CD4-positive, alpha-beta T cell (primary cell): ENCODE results near the gene TAS1R3. TPM values are rescaled to one million over a fixed set of nuclear protein-coding genes. Genes with fewer than 3 reads are reported as not detected.

ENCODE experiments used
- ATAC-seq: fragments of 200-7000 bp; cut with Tn5 transposase; one replicate; pipeline ENCODE4 v1.10.0; 2022; ENCODE audit warnings: mild to moderate bottlenecking; ENCODE audit not compliant: poor library complexity
- CTCF ChIA-PET: fragments of 350-600 bp; sonication (Branson Sonifier 250); formaldehyde crosslinking; loops from one replicate; lab custom pipeline; 2021; ENCODE audit warnings: antibody characterized with exemption, inconsistent platforms; lab: Charles Lee
- POLR2A ChIA-PET: fragments of 350-600 bp; sonication (Branson Sonifier 250); formaldehyde crosslinking; loops from one replicate; lab custom pipeline; 2021; ENCODE audit warnings: antibody characterized with exemption, inconsistent platforms; lab: Charles Lee
- DNase-seq, 14 experiments: peaks; one replicate each; pipeline ENCODE4 v3.0.0-alpha.2; 2013 to 2020; ENCODE audit warnings: mixed read lengths in 2 of 14
- H3K27ac ChIP-seq, 2 donors: one replicate each; pipeline versions ENCODE4 v1.5.1 to v1.7.0; 2013; ENCODE audit warnings: low read length in 2 of 2, low read depth in 1 of 2, mild to moderate bottlenecking in 1 of 2
- H3K27me3 ChIP-seq, 2 experiments: 1 replicate in 1 of 2; 2 replicates in 1 of 2; pipeline versions ENCODE4 v1.6.1 to v1.7.0; 2013; ENCODE audit warnings: low read length in 2 of 2, control low read depth in 1 of 2, mild to moderate bottlenecking in 1 of 2, moderate library complexity in 1 of 2; ENCODE audit not compliant: insufficient read depth in 2 of 2, control insufficient read depth in 1 of 2
- H3K36me3 ChIP-seq: one replicate; pipeline ENCODE4 v1.6.1; 2013; ENCODE audit warnings: low read length, control low read depth; ENCODE audit not compliant: insufficient read depth
- H3K4me1 ChIP-seq: one replicate; pipeline ENCODE4 v1.6.1; 2013; ENCODE audit warnings: low read length, control low read depth; ENCODE audit not compliant: insufficient read depth
- H3K4me3 ChIP-seq: one replicate; pipeline ENCODE4 v1.5.1; 2013; ENCODE audit warnings: mild to moderate bottlenecking, low read length, moderate library complexity
- H3K9me3 ChIP-seq, 2 experiments: 1 replicate in 1 of 2; 2 replicates in 1 of 2; pipeline versions ENCODE4 v1.6.1 to v1.7.0; 2013; ENCODE audit warnings: low read length in 2 of 2, mild to moderate bottlenecking in 2 of 2, control low read depth in 1 of 2, moderate library complexity in 1 of 2; ENCODE audit not compliant: control insufficient read depth in 1 of 2, insufficient read depth in 1 of 2
- H3K27ac Mint-ChIP-seq: one replicate; pipeline ENCODE4 v1.8.0; 2020; ENCODE audit warnings: mixed read lengths
- H3K27me3 Mint-ChIP-seq: one replicate; pipeline ENCODE4 v1.8.0; 2021; ENCODE audit warnings: mixed read lengths
- H3K36me3 Mint-ChIP-seq: one replicate; pipeline ENCODE4 v1.8.0; 2021; ENCODE audit warnings: low read depth, mixed read lengths
- H3K4me1 Mint-ChIP-seq: one replicate; pipeline ENCODE4 v1.8.0; 2021; ENCODE audit warnings: low read depth, mixed read lengths
- H3K4me3 Mint-ChIP-seq: one replicate; pipeline ENCODE4 v1.8.0; 2020; ENCODE audit warnings: mild to moderate bottlenecking, mixed read lengths
- H3K9me3 Mint-ChIP-seq: one replicate; pipeline ENCODE4 v1.8.0; 2020; ENCODE audit warnings: mixed read lengths
- intact Hi-C, 2 experiments: fragments of 100-400 bp; cut with DNase I in 1 of 2; cut with micrococcal nuclease in 1 of 2; formaldehyde crosslinking; loops; one replicate each; pipeline versions ENCODE4 v1.15.1 to v1.9.0; 2023 to 2025; cut with DNase I, micrococcal nuclease
- total RNA-seq, 174 experiments: library from RNA in 2 of 174; stranded (reverse) in 2 of 174; gene quantifications; one replicate each; pipeline ENCODE4 v1.2.3 and lab custom pipeline; 2021 to 2026
- TF ChIP-seq, protein P1 (sequence below): fragments of 200-600 bp; IDR thresholded peaks from one replicate; pipeline ENCODE4 v1.8.0; 2022; ENCODE audit warnings: antibody characterized with exemption, mild to moderate bottlenecking

Gene TAS1R3
- total RNA-seq, 2 experiments from 2014 or later, result 3.3 to 3.4 TPM

- peaks cover 25% of the 10 kb centered on the region for H3K4me1 Mint-ChIP-seq
- Histone ChIP-seq H3K4me3 (peak within 1 kb of the TSS; percentile 70), H3K27ac (peak within 1 kb of the TSS; percentile 76 to 88), H3K9me3 (no peaks in the 10 kb centered on the region), H3K36me3 (peaks cover 28% of the 10 kb centered on the region), H3K4me1 (peaks cover 46% of the 10 kb centered on the region), H3K27me3 (no peaks in the 10 kb centered on the region)
- peak within 1 kb of the TSS; percentile 93 for H3K4me3 Mint-ChIP-seq
- H3K27me3 Mint-ChIP-seq, result no peaks in the 10 kb centered on the region
- DNase-seq (peak; percentile 77 to 96 (median 86)), ATAC-seq (peak; percentile 74)
- TF ChIP-seq, protein P1, sequence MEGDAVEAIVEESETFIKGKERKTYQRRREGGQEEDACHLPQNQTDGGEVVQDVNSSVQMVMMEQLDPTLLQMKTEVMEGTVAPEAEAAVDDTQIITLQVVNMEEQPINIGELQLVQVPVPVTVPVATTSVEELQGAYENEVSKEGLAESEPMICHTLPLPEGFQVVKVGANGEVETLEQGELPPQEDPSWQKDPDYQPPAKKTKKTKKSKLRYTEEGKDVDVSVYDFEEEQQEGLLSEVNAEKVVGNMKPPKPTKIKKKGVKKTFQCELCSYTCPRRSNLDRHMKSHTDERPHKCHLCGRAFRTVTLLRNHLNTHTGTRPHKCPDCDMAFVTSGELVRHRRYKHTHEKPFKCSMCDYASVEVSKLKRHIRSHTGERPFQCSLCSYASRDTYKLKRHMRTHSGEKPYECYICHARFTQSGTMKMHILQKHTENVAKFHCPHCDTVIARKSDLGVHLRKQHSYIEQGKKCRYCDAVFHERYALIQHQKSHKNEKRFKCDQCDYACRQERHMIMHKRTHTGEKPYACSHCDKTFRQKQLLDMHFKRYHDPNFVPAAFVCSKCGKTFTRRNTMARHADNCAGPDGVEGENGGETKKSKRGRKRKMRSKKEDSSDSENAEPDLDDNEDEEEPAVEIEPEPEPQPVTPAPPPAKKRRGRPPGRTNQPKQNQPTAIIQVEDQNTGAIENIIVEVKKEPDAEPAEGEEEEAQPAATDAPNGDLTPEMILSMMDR, result no peak
- peak within 1 kb of the TSS; percentile 87 for H3K27ac Mint-ChIP-seq
- peaks cover 18% of the 10 kb centered on the region for H3K36me3 Mint-ChIP-seq
- H3K9me3 Mint-ChIP-seq, result no peaks in the 10 kb centered on the region
- POLR2A ChIA-PET, result no interaction called here
- intact Hi-C loops, result loop anchor here (1.0 to 10.0 kb wide), 8 partner anchors 16 to 273 kb away; partner anchors contain the start of genes AURKAIP1 (in 2 of the 2), C1orf159 (in 1 of the 2), CPTP (in 1 of the 2) and DVL1 (in 1 of the 2)
- CTCF ChIA-PET, result no interaction called here
These were observed 22.9 kb upstream of the TAS1R3 start, which contains the start of the genes ACAP3 and PUSL1 for GRCh38 chr1:1307923-1308755. Gene ACAP3 (minus strand): TSS chr1:1307930. CDS start chr1:1307815, 115 bp downstream. Gene PUSL1 (plus strand): TSS chr1:1308597. CDS start chr1:1308644, 47 bp downstream.

DNA sequence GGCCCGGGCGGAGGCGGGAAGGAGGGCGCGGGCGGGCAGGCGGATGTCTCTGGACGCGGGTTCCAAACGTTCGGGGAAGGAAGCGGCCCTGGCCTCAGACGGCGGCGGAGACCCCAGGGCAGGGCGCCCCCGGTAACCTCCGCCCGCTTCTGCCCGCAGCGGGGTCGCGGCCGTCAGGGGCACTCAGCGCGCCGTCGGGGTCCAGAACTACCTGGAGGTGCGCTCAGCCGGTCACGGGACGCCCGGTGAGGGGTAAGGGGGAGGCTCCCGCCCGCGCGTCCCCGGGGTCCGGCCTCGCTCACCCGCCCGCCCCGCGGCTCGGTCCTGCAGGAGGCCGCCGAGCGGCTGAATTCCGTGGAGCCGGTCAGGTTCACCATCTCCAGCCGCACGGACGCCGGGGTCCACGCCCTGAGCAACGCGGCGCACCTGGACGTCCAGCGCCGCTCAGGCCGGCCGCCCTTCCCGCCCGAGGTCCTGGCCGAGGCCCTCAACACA, 22.3 kb upstream of the TAS1R3 start:
- DNase-seq, result no peak
- TF ChIP-seq, protein P1, result no peak
- Mint-ChIP-seq H3K27me3 (no peaks in the 10 kb centered on the region), H3K36me3 (peaks cover 22% of the 10 kb centered on the region), H3K4me3 (peak overlapping the region; percentile 91), H3K27ac (peak overlapping the region; percentile 83), H3K9me3 (no peaks in the 10 kb centered on the region), H3K4me1 (peaks cover 25% of the 10 kb centered on the region)
- intact Hi-C loops, result loop anchor here (1.0 to 10.0 kb wide), 8 partner anchors 15 to 274 kb away; partner anchors contain the start of genes AURKAIP1 (in 2 of the 2), C1orf159 (in 1 of the 2), CPTP (in 1 of the 2) and DVL1 (in 1 of the 2)
- H3K27ac ChIP-seq, result peak overlapping the region; percentile 22 to 59
- no peak for ATAC-seq
- ChIA-PET POLR2A (no interaction called here), CTCF (no interaction called here)
- peaks cover 35% of the 10 kb centered on the region for H3K36me3 ChIP-seq
- peak overlapping the region; percentile 60 for H3K4me3 ChIP-seq
- no peaks in the 10 kb centered on the region for H3K27me3 ChIP-seq
- H3K4me1 ChIP-seq, result peaks cover 46% of the 10 kb centered on the region
- no peaks in the 10 kb centered on the region for H3K9me3 ChIP-seq

DNA sequence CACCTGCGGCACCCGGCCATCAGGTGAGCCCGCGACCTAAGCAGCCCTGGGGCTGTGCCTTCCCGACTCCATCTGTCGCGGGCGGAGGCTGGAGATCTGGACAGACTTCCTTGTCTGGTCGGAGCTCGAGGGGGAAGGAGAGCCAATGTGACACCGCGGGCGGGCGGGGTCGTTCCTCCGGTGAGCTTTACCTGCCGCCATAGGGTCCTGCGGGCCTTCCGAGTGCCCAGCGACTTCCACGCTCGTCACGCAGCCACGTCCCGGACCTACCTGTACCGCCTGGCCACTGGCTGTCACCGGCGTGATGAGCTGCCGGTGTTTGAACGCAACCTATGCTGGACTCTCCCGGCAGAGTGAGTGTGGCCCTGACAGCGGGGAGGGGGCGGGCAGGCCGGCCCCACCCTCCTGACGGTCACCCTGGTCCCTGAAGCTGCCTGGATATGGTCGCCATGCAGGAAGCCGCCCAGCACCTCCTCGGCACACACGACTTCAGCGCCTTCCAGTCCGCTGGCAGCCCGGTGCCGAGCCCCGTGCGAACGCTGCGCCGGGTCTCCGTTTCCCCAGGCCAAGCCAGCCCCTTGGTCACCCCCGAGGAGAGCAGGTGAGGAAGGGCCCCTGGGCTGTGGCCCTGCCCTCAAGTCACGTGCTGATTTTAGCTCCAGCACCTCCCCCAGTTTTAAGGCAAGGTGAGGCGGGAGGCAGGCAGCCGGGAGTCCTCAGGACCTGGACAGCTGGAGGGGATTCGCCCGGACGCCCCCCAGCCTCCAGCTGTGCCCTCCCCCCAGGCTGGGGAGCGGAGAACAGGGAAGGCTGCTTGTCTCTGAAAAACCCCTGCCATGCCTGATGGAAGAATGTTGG, 21.6 kb upstream of the TAS1R3 start:
- no peaks in the 10 kb centered on the region for H3K9me3 ChIP-seq
- ATAC-seq, result no peak
- CTCF ChIA-PET, result no interaction called here
- peak overlapping the region; percentile 22 to 59 for H3K27ac ChIP-seq
- POLR2A ChIA-PET, result interaction anchor here (0.9 to 1.5 kb wide), 2 partner anchors 16 to 66 kb away, joined by 3 to 4 read pairs; no protein-coding TSS in a partner anchor
- no peaks in the 10 kb centered on the region for H3K27me3 Mint-ChIP-seq
- peak overlapping the region; percentile 60 for H3K4me3 ChIP-seq
- H3K4me1 ChIP-seq, result peaks cover 43% of the 10 kb centered on the region
- TF ChIP-seq, protein P1, result no peak
- no peaks in the 10 kb centered on the region for H3K27me3 ChIP-seq
- peaks cover 25% of the 10 kb centered on the region for H3K4me1 Mint-ChIP-seq
- peaks cover 42% of the 10 kb centered on the region for H3K36me3 ChIP-seq
- H3K9me3 Mint-ChIP-seq, result no peaks in the 10 kb centered on the region
- peak overlapping the region; percentile 83 for H3K27ac Mint-ChIP-seq
- H3K36me3 Mint-ChIP-seq, result peaks cover 23% of the 10 kb centered on the region
- peak in 2 of 14 experiments; percentile 44 to 57 for DNase-seq
- intact Hi-C loops, result loop anchor here (5.0 to 10.0 kb wide), 4 partner anchors 65 to 275 kb away; partner anchors contain the start of genes AURKAIP1 (in 1 of the 2) and C1orf159 (in 1 of the 2)
- H3K4me3 Mint-ChIP-seq, result peak overlapping the region; percentile 76
